K562 (cell line): ENCODE data around the gene CD248. TPM values are rescaled to one million over a fixed set of nuclear protein-coding genes. Genes with fewer than 3 reads are reported as not detected.

ENCODE experiments used
- CBFB ChIP-seq: sonication (generic); formaldehyde crosslinking; IDR thresholded peaks from 2 replicates; pipeline ENCODE4 v1.4.0; 2020; ENCODE audit warnings: mild to moderate bottlenecking, missing genetic modification reagents
- CXXC5 ChIP-seq: fragments of 250-450 bp; sonication (Bioruptor Pico); IDR thresholded peaks from 2 replicates; pipeline ENCODE4 v1.8.0; 2022; ENCODE audit warnings: inconsistent platforms, mild to moderate bottlenecking, moderate library complexity
- GABPA ChIP-seq: fragments of 200-800 bp; sonication (Bioruptor generic); conservative IDR thresholded peaks from 2 replicates; pipeline ENCODE4 v1.6.1; 2016; ENCODE audit warnings: low read depth, missing genetic modification characterization, missing compliant biosample characterization
- HNRNPUL1 ChIP-seq: fragments of 200-400 bp; formaldehyde crosslinking; IDR thresholded peaks from 2 replicates; pipeline ENCODE4 v1.6.1; 2017; ENCODE audit warnings: low read length
- MAFG ChIP-seq: fragments of 450-650 bp; conservative IDR thresholded peaks from 2 replicates; pipeline ENCODE4 v1.6.1; 2016; ENCODE audit warnings: missing genetic modification characterization, missing compliant biosample characterization
- NCOA6 ChIP-seq: fragments of 450-650 bp; IDR thresholded peaks from 2 replicates; pipeline ENCODE4 v1.6.1; 2017; ENCODE audit warnings: mild to moderate bottlenecking
- NELFE ChIP-seq: IDR thresholded peaks from 2 replicates; pipeline ENCODE4 v1.6.1; 2011; ENCODE audit warnings: mild to moderate bottlenecking; ENCODE audit not compliant: insufficient read depth, insufficient read length
- NR2C2 ChIP-seq, 2 experiments: fragments of 200-800 bp in 1 of 2; sonication (Bioruptor generic) in 1 of 2; sonication (generic) in 1 of 2; formaldehyde crosslinking in 1 of 2; IDR thresholded peaks; 2 replicates each; pipeline versions ENCODE4 v1.6.1 to v1.8.0; 2016 to 2022; ENCODE audit warnings: mild to moderate bottlenecking in 1 of 2, missing compliant biosample characterization in 1 of 2, missing genetic modification characterization in 1 of 2, missing genetic modification reagents in 1 of 2
- SIN3A ChIP-seq, 2 experiments: fragments of 150-350 bp in 1 of 2; IDR thresholded peaks; 2 replicates each; pipeline ENCODE4 v1.6.1; 2011 to 2016; ENCODE audit warnings: borderline replicate concordance in 2 of 2, low read depth in 2 of 2, low read length in 2 of 2, mild to moderate bottlenecking in 2 of 2, moderate library complexity in 2 of 2; ENCODE audit not compliant: control insufficient read depth in 1 of 2
- SOX6 ChIP-seq: fragments of 450-650 bp; IDR thresholded peaks from 2 replicates; pipeline ENCODE4 v1.6.1; 2014; ENCODE audit warnings: mild to moderate bottlenecking
- ZBTB1 ChIP-seq: sonication (generic); formaldehyde crosslinking; IDR thresholded peaks from 2 replicates; pipeline ENCODE4 v1.8.1; 2023; ENCODE audit warnings: missing genetic modification reagents, low read depth, mild to moderate bottlenecking, borderline replicate concordance
- ZNF143 ChIP-seq: sonication (generic); formaldehyde crosslinking; IDR thresholded peaks from 2 replicates; pipeline ENCODE4 v1.9.0; 2022; ENCODE audit warnings: mild to moderate bottlenecking, missing genetic modification reagents
- ZNF436 ChIP-seq: fragments of 250-450, 450-650 bp; sonication (Bioruptor Pico); formaldehyde crosslinking; IDR thresholded peaks from 2 replicates; pipeline ENCODE4 v1.7.0; 2020; ENCODE audit warnings: mild to moderate bottlenecking
- polyA plus RNA-seq, 8 experiments: library from polyadenylated mRNA; depleted of rRNA in 4 of 8; stranded (reverse) in 5 of 8; unstranded in 3 of 8; fragments of >200 nt; fragmentation: Nextera tagmentation in 2 of 8; fragmentation: Illumina TruSeq in 1 of 8; extraction: Ambion mirVana in 2 of 8; extraction: Trizol in 1 of 8; gene quantifications; 2 replicates each; pipeline versions ENCODE4 v1.2.1 to v1.2.3, GENCODE V29; 2011 to 2014; ENCODE audit warnings: inconsistent platforms in 1 of 8, missing spikeins in 1 of 8
- total RNA-seq, 7 experiments: library from RNA; depleted of rRNA in 6 of 7; stranded (reverse); fragments of >200 nt in 6 of 7; fragmentation: Illumina TruSeq in 2 of 7; extraction: Trizol in 2 of 7; gene quantifications; 2 replicates each; pipeline versions ENCODE4 v1.2.1 to v1.2.3, GENCODE V29; 2011 to 2021; ENCODE audit warnings: low replicate concordance in 1 of 7
- TF ChIP-seq, protein P1 (sequence below): fragments of 450-650 bp; formaldehyde crosslinking; IDR thresholded peaks from 2 replicates; pipeline ENCODE4 v1.4.0; 2022; ENCODE audit warnings: mild to moderate bottlenecking, moderate library complexity
- TF ChIP-seq, protein P2 (sequence below): fragments of 250-450 bp; sonication (Bioruptor Pico); IDR thresholded peaks from 2 replicates; pipeline ENCODE4 v1.4.0; 2020; ENCODE audit warnings: mild to moderate bottlenecking, moderate library complexity, borderline replicate concordance
- TF ChIP-seq, protein P3 (sequence below), 2 experiments: fragments of 450-650 bp in 1 of 2; IDR thresholded peaks; 2 replicates each; pipeline ENCODE4 v1.6.1; 2011 to 2017; ENCODE audit warnings: low read depth in 2 of 2, antibody characterized with exemption in 1 of 2, borderline replicate concordance in 1 of 2, low read length in 1 of 2, mild to moderate bottlenecking in 1 of 2, mixed read lengths in 1 of 2; ENCODE audit not compliant: control insufficient read depth in 1 of 2
- TF ChIP-seq, protein P4 (sequence below): sonication (generic); formaldehyde crosslinking; IDR thresholded peaks from 2 replicates; pipeline ENCODE4 v1.8.0; 2022; ENCODE audit warnings: missing genetic modification reagents, mild to moderate bottlenecking, moderate library complexity, borderline replicate concordance

Gene CD248
- total and polyA plus RNA-seq, 9 of the 15 experiments (the other 6 are each of a cell fraction or from before 2014, with no cell fraction given): 0.09 TPM; not detected in 8

DNA sequence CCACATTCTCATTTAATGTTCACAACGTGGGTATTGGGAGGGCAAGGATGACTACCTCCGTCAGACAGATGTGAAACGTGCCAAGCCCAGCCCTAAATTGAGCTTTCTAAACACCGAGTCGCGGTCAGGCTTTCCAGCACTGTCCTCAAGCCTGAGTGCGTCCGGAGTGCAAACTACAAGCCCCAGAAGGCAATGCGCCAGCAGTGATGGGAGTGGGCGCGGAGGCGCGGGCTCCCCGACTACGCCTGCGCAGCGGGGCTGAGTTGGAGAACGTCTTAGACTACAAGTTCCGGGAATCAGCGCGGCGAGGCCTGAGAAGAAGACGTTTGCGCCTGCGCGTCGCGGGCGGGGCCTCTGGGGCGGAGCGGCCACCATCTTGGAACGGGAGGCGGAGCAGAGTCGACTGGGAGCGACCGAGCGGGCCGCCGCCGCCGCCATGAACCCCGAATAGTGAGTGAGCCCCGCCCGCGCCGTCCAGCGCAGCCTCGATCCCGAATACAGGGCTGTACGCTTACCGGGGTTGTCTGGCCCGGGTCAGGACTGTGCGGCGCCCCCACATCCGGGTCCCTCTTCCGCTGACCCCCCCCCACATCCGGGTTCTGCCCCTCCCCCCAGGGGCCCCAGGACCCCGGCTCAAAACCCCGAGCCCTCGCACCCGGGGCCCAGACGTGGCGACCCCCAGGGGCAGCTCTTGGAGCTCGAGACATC is 48.4 kb downstream of the CD248 start, which contains the start of gene RAB1B (continued):
- TF ChIP-seq ZNF143: peak; percentile 96
- TF ChIP-seq, protein P1, sequence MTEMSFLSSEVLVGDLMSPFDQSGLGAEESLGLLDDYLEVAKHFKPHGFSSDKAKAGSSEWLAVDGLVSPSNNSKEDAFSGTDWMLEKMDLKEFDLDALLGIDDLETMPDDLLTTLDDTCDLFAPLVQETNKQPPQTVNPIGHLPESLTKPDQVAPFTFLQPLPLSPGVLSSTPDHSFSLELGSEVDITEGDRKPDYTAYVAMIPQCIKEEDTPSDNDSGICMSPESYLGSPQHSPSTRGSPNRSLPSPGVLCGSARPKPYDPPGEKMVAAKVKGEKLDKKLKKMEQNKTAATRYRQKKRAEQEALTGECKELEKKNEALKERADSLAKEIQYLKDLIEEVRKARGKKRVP: no peak
- TF ChIP-seq, protein P2, sequence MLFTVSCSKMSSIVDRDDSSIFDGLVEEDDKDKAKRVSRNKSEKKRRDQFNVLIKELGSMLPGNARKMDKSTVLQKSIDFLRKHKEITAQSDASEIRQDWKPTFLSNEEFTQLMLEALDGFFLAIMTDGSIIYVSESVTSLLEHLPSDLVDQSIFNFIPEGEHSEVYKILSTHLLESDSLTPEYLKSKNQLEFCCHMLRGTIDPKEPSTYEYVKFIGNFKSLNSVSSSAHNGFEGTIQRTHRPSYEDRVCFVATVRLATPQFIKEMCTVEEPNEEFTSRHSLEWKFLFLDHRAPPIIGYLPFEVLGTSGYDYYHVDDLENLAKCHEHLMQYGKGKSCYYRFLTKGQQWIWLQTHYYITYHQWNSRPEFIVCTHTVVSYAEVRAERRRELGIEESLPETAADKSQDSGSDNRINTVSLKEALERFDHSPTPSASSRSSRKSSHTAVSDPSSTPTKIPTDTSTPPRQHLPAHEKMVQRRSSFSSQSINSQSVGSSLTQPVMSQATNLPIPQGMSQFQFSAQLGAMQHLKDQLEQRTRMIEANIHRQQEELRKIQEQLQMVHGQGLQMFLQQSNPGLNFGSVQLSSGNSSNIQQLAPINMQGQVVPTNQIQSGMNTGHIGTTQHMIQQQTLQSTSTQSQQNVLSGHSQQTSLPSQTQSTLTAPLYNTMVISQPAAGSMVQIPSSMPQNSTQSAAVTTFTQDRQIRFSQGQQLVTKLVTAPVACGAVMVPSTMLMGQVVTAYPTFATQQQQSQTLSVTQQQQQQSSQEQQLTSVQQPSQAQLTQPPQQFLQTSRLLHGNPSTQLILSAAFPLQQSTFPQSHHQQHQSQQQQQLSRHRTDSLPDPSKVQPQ (CRISPR knock-in tag): no peak
- no peak for TF ChIP-seq HNRNPUL1
- TF ChIP-seq, protein P3, sequence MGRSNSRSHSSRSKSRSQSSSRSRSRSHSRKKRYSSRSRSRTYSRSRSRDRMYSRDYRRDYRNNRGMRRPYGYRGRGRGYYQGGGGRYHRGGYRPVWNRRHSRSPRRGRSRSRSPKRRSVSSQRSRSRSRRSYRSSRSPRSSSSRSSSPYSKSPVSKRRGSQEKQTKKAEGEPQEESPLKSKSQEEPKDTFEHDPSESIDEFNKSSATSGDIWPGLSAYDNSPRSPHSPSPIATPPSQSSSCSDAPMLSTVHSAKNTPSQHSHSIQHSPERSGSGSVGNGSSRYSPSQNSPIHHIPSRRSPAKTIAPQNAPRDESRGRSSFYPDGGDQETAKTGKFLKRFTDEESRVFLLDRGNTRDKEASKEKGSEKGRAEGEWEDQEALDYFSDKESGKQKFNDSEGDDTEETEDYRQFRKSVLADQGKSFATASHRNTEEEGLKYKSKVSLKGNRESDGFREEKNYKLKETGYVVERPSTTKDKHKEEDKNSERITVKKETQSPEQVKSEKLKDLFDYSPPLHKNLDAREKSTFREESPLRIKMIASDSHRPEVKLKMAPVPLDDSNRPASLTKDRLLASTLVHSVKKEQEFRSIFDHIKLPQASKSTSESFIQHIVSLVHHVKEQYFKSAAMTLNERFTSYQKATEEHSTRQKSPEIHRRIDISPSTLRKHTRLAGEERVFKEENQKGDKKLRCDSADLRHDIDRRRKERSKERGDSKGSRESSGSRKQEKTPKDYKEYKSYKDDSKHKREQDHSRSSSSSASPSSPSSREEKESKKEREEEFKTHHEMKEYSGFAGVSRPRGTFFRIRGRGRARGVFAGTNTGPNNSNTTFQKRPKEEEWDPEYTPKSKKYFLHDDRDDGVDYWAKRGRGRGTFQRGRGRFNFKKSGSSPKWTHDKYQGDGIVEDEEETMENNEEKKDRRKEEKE (IDR thresholded peaks at IDR 0.05; ENCODE audit: borderline replicate concordance in 1 of 2, control insufficient read depth in 1 of 2, low read depth in 2 of 2, low read length in 1 of 2): no peak
- no peak; a peak in 2 of 4 replicates for TF ChIP-seq SIN3A (IDR thresholded peaks at IDR 0.05; ENCODE audit: borderline replicate concordance in 2 of 2, control insufficient read depth in 1 of 2, low read depth in 2 of 2, low read length in 2 of 2)
- TF ChIP-seq NCOA6: no peak
- TF ChIP-seq, protein P4, sequence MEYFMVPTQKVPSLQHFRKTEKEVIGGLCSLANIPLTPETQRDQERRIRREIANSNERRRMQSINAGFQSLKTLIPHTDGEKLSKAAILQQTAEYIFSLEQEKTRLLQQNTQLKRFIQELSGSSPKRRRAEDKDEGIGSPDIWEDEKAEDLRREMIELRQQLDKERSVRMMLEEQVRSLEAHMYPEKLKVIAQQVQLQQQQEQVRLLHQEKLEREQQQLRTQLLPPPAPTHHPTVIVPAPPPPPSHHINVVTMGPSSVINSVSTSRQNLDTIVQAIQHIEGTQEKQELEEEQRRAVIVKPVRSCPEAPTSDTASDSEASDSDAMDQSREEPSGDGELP (CRISPR knock-in tag): peak; percentile 53
- TF ChIP-seq ZBTB1 (CRISPR knock-in tag): no peak
- peak; percentile 85 for TF ChIP-seq GABPA (tag)
- peak; percentile 33 for TF ChIP-seq CXXC5 (CRISPR knock-in tag)
- 0 out of 2 replicates have a peak, but pooled peaks have one; percentile 40 for TF ChIP-seq NR2C2 (CRISPR knock-in tag; IDR thresholded peaks at IDR 0.05)
- TF ChIP-seq NR2C2 (tag; IDR thresholded peaks at IDR 0.05): peak; percentile 91
- TF ChIP-seq CBFB (CRISPR knock-in tag): 0 out of 2 replicates have a peak, but pooled peaks have one; percentile 4
- no peak for TF ChIP-seq SOX6
- TF ChIP-seq MAFG (tag): no peak
- no peak for TF ChIP-seq NELFE
- no peak for TF ChIP-seq ZNF436 (CRISPR knock-in tag)
